HepG2 (cell line): ENCODE data around the gene KMT2D. TPM values are rescaled to one million over a fixed set of nuclear protein-coding genes. Genes with fewer than 3 reads are reported as not detected.
A peak's percentile ranks its signal among the peaks of the same experiment; 100 is the strongest.

Experiments
- ATAC-seq: fragments of 200-7000 bp; cut with Tn5 transposase; 3 replicates; pipeline ENCODE4 v1.9.1; 2020; ENCODE audit warnings: mild to moderate bottlenecking, moderate library complexity
- Bru-seq: library from RNA; stranded (reverse); fragments of 400-500 nt; gene quantifications from one replicate; lab custom pipeline; 2021; lab: Mats Ljungman, UMichigan
- BruChase-seq, 2 experiments: library from RNA; stranded (reverse); fragments of 400-500 nt; gene quantifications; one replicate each; lab custom pipeline; 2021; lab: Mats Ljungman, UMichigan
- BruUV-seq: library from RNA; stranded (reverse); fragments of 400-500 nt; replicated peaks from 2 replicates; lab custom pipeline; 2021; lab: Mats Ljungman, UMichigan
- CTCF ChIA-PET: fragments of 300-600 bp; formaldehyde crosslinking; extraction: SDS; loops from one replicate; lab custom pipeline; 2021; ENCODE audit warnings: low total read pairs, inconsistent platforms, low intra/inter-chr PET ratio; lab: Yijun Ruan, JAX
- POLR2A ChIA-PET: fragments of 350-600 bp; sonication (Branson Sonifier 250); formaldehyde crosslinking; loops from one replicate; lab custom pipeline; 2020; ENCODE audit warnings: antibody characterized with exemption, inconsistent platforms; lab: Yijun Ruan, JAX
- DNase-seq: peaks from one replicate; pipeline ENCODE4 v3.0.0-alpha.2; 2015; ENCODE audit warnings: low spot score
- FAIRE-seq: peaks from 3 replicates; lab custom pipeline; 2011; peaks lifted over from hg19 to GRCh38; lab: Jason Lieb, UNC
- H2AFZ ChIP-seq: one replicate; pipeline ENCODE4 v1.6.1; 2011; ENCODE audit warnings: low read length, inconsistent platforms
- H3K27ac ChIP-seq: fragments of 300-600 bp; 3 replicates; pipeline ENCODE4 v1.8.0; 2011; ENCODE audit warnings: mixed run types, mild to moderate bottlenecking, mixed read lengths, low read length, inconsistent platforms; ENCODE audit not compliant: insufficient read depth; ENCODE audit errors: extremely low read length
- H3K27me3 ChIP-seq, 2 experiments: fragments of 200-600 bp in 1 of 2; 2 replicates in 1 of 2; 3 replicates in 1 of 2; pipeline versions ENCODE4 v1.6.0 to v1.8.0; 2011; ENCODE audit warnings: low read length in 2 of 2, mild to moderate bottlenecking in 2 of 2, moderate library complexity in 2 of 2, inconsistent platforms in 1 of 2; ENCODE audit not compliant: insufficient read depth in 2 of 2, control insufficient read depth in 1 of 2
- H3K36me3 ChIP-seq, 2 experiments: fragments of 200-600 bp in 1 of 2; replicated peaks in 1 of 2; 2 replicates in 1 of 2; 3 replicates in 1 of 2; pipeline versions ENCODE4 v1.5.1 to v1.8.0; 2011; ENCODE audit warnings: low read length in 2 of 2, inconsistent platforms in 1 of 2; ENCODE audit not compliant: insufficient read depth in 2 of 2, control insufficient read depth in 1 of 2
- H3K4me1 ChIP-seq: 2 replicates; pipeline ENCODE4 v1.5.1; 2012; ENCODE audit warnings: low read length, inconsistent platforms; ENCODE audit not compliant: insufficient read depth
- H3K4me2 ChIP-seq: 2 replicates; pipeline ENCODE4 v1.6.0; 2011; ENCODE audit warnings: low read depth, low read length, inconsistent platforms
- H3K4me3 ChIP-seq, 3 experiments: fragments of 200-600 bp in 1 of 3; sonication (generic), shearing (Covaris generic) in 1 of 3; replicated peaks in 1 of 3; 2 replicates each; pipeline ENCODE4 v1.5.1; 2011 to 2016; ENCODE audit warnings: low read length in 3 of 3, inconsistent platforms in 2 of 3, low read depth in 2 of 3, mild to moderate bottlenecking in 2 of 3, control low read depth in 1 of 3, mixed read lengths in 1 of 3; ENCODE audit not compliant: insufficient read depth in 1 of 3
- H3K79me2 ChIP-seq: one replicate; pipeline ENCODE4 v1.6.1; 2011; ENCODE audit warnings: low read length, inconsistent platforms; ENCODE audit not compliant: insufficient read depth
- H3K9ac ChIP-seq: 2 replicates; pipeline ENCODE4 v1.6.0; 2011; ENCODE audit warnings: mild to moderate bottlenecking, low read depth, low read length, inconsistent platforms; ENCODE audit not compliant: insufficient read depth
- H3K9me3 ChIP-seq: 2 replicates; pipeline ENCODE4 v1.5.1; 2012; ENCODE audit warnings: mild to moderate bottlenecking, low read length
- H4K20me1 ChIP-seq: 2 replicates; pipeline ENCODE4 v1.6.0; 2011; ENCODE audit warnings: inconsistent platforms, mild to moderate bottlenecking, low read length, moderate library complexity; ENCODE audit not compliant: insufficient read depth
- ADNP ChIP-seq: sonication (generic); formaldehyde crosslinking; IDR thresholded peaks from 2 replicates; pipeline ENCODE4 v1.4.0; 2020; ENCODE audit warnings: missing genetic modification reagents
- DR1 ChIP-seq: sonication (generic); formaldehyde crosslinking; IDR thresholded peaks from 2 replicates; pipeline ENCODE4 v1.8.0; 2021; ENCODE audit warnings: mild to moderate bottlenecking, missing genetic modification reagents, inconsistent platforms
- HES4 ChIP-seq: sonication (generic); formaldehyde crosslinking; IDR thresholded peaks from 2 replicates; pipeline ENCODE4 v1.9.0; 2021; ENCODE audit warnings: mild to moderate bottlenecking, missing genetic modification reagents, borderline replicate concordance
- THAP11 ChIP-seq: IDR thresholded peaks from 2 replicates; pipeline ENCODE4 v1.6.1; 2016; ENCODE audit warnings: missing biosample characterization, missing genetic modification reagents
- ZNF841 ChIP-seq: sonication (generic); formaldehyde crosslinking; IDR thresholded peaks from 2 replicates; pipeline ENCODE4 v1.8.1; 2023; ENCODE audit warnings: missing genetic modification reagents, borderline replicate concordance
- WGBS: methylation state at CpG from one replicate; pipeline ENCODE4 v1.1.6; 2017; ENCODE audit warnings: low lambda C conversion rate; 5-methylcytosine and 5-hydroxymethylcytosine counted together
- in situ Hi-C: cut with HindIII; loops from 2 replicates; pipeline ENCODE4 v1.10.0; 2017; ENCODE audit warnings: low pct_unique_long_range_greater_than_20kb; ENCODE audit not compliant: extremely low pct_ligation_motif_present
- intact Hi-C: fragments of 100-400 bp; cut with micrococcal nuclease; formaldehyde crosslinking; loops from one replicate; pipeline ENCODE4 v1.10.0; 2022; ENCODE audit not compliant: unreplicated experiment
- long read RNA-seq, 2 experiments: library from RNA in 1 of 2; library from polyadenylated mRNA in 1 of 2; stranded (forward) in 1 of 2; unstranded in 1 of 2; transcript quantifications; one replicate each; pipeline ENCODE4 v2.0.0, GENCODE V29; 2019 to 2022
- polyA minus RNA-seq, 3 experiments: library from RNA; depleted of rRNA, polyadenylated mRNA; stranded (reverse); fragments of >200 nt; gene quantifications; 2 replicates each; pipeline ENCODE4 v1.2.3, GENCODE V29; 2011; ENCODE audit warnings: low replicate concordance in 1 of 3
- polyA plus RNA-seq, 8 experiments: library from polyadenylated mRNA; depleted of rRNA in 3 of 8; stranded (reverse) in 7 of 8; unstranded in 1 of 8; fragments of >200 nt; fragmentation: Illumina TruSeq in 4 of 8; extraction: Trizol in 4 of 8; gene quantifications; 2 replicates each; pipeline versions ENCODE4 v1.2.1 to v1.2.3, GENCODE V29; 2011 to 2016; ENCODE audit warnings: low read depth in 4 of 8, missing spikeins in 1 of 8, mixed read lengths in 1 of 8; ENCODE audit not compliant: insufficient read depth in 1 of 8
- total RNA-seq, 5 experiments: library from RNA; depleted of rRNA; stranded (reverse); fragments of >200 nt; fragmentation: Illumina TruSeq; extraction: Trizol; gene quantifications; 2 replicates each; pipeline ENCODE4 v1.2.3, GENCODE V29; 2016; ENCODE audit warnings: low read depth in 1 of 5
- TF ChIP-seq, protein P1 (sequence below): sonication (generic); formaldehyde crosslinking; IDR thresholded peaks from 2 replicates; pipeline ENCODE4 v1.5.0; 2020; ENCODE audit warnings: mild to moderate bottlenecking, missing genetic modification reagents, borderline replicate concordance

KMT2D gene, protein sequence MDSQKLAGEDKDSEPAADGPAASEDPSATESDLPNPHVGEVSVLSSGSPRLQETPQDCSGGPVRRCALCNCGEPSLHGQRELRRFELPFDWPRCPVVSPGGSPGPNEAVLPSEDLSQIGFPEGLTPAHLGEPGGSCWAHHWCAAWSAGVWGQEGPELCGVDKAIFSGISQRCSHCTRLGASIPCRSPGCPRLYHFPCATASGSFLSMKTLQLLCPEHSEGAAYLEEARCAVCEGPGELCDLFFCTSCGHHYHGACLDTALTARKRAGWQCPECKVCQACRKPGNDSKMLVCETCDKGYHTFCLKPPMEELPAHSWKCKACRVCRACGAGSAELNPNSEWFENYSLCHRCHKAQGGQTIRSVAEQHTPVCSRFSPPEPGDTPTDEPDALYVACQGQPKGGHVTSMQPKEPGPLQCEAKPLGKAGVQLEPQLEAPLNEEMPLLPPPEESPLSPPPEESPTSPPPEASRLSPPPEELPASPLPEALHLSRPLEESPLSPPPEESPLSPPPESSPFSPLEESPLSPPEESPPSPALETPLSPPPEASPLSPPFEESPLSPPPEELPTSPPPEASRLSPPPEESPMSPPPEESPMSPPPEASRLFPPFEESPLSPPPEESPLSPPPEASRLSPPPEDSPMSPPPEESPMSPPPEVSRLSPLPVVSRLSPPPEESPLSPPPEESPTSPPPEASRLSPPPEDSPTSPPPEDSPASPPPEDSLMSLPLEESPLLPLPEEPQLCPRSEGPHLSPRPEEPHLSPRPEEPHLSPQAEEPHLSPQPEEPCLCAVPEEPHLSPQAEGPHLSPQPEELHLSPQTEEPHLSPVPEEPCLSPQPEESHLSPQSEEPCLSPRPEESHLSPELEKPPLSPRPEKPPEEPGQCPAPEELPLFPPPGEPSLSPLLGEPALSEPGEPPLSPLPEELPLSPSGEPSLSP (N-terminal part only)
- total RNA-seq (2016; rRNA removed; fragmentation: Illumina TruSeq; extraction: Trizol): 10.4 and 25.7 TPM in 2 replicates
- 3.8 and 5.1 TPM in 2 replicates for total RNA-seq (2016; cell fraction: cytosol; rRNA removed; fragmentation: Illumina TruSeq; extraction: Trizol; ENCODE audit: low read depth)
- total RNA-seq (2016; cell fraction: insoluble cytoplasmic fraction; rRNA removed; fragmentation: Illumina TruSeq; extraction: Trizol): 9.4 and 20.2 TPM in 2 replicates
- 7.5 and 9.1 TPM in 2 replicates for total RNA-seq (2016; cell fraction: membrane; rRNA removed; fragmentation: Illumina TruSeq; extraction: Trizol)
- total RNA-seq (2016; cell fraction: nucleus; rRNA removed; fragmentation: Illumina TruSeq; extraction: Trizol): 25.5 and 28.3 TPM in 2 replicates
- 8.1 and 8.2 TPM in 2 replicates for polyA plus RNA-seq (2011; rRNA removed)
- polyA plus RNA-seq (2011; cell fraction: cytosol; rRNA removed): 5.0 and 6.5 TPM in 2 replicates
- polyA plus RNA-seq (2011; cell fraction: nucleus; rRNA removed): 41.1 and 48.4 TPM in 2 replicates
- polyA plus RNA-seq (2012): 20.0 and 20.6 TPM in 2 replicates
- polyA plus RNA-seq (2016; cell fraction: cytosol; fragmentation: Illumina TruSeq; extraction: Trizol; ENCODE audit: low read depth): 0.52 and 0.66 TPM in 2 replicates
- 18.4 and 23.1 TPM in 2 replicates for polyA plus RNA-seq (2016; cell fraction: insoluble cytoplasmic fraction; fragmentation: Illumina TruSeq; extraction: Trizol; ENCODE audit: low read depth)
- polyA plus RNA-seq (2016; cell fraction: membrane; fragmentation: Illumina TruSeq; extraction: Trizol; ENCODE audit: low read depth): 1.3 and 2.4 TPM in 2 replicates
- polyA plus RNA-seq (2016; cell fraction: nucleus; fragmentation: Illumina TruSeq; extraction: Trizol; ENCODE audit: insufficient read depth, low read depth): 78.2 and 102 TPM in 2 replicates
- polyA minus RNA-seq (2011; rRNA and poly(A)+ RNA removed; ENCODE audit: low replicate concordance): 12.2 and 28.0 TPM in 2 replicates
- 19.4 and 23.5 TPM in 2 replicates for polyA minus RNA-seq (2011; cell fraction: cytosol; rRNA and poly(A)+ RNA removed)
- polyA minus RNA-seq (2011; cell fraction: nucleus; rRNA and poly(A)+ RNA removed): 32.2 and 33.3 TPM in 2 replicates
- Bru-seq, nascent RNA: percentile 79 among the genes with signal in this experiment
- BruChase-seq, experiment 1, labeled RNA remaining after a 6-hour chase: percentile 96 among the genes with signal in this experiment
- BruChase-seq, experiment 2, labeled RNA remaining after a 2-hour chase: percentile 93 among the genes with signal in this experiment
- long read RNA-seq, experiment 1, partial matches to known transcripts: 0 of 1 reads
- long read RNA-seq, experiment 1, other reads (novel, unspliced or antisense): 1 of 1 reads
- long read RNA-seq, experiment 2, partial matches to known transcripts: 4 of 29 reads
- long read RNA-seq, experiment 2, other reads (novel, unspliced or antisense): 25 of 29 reads

DNA sequence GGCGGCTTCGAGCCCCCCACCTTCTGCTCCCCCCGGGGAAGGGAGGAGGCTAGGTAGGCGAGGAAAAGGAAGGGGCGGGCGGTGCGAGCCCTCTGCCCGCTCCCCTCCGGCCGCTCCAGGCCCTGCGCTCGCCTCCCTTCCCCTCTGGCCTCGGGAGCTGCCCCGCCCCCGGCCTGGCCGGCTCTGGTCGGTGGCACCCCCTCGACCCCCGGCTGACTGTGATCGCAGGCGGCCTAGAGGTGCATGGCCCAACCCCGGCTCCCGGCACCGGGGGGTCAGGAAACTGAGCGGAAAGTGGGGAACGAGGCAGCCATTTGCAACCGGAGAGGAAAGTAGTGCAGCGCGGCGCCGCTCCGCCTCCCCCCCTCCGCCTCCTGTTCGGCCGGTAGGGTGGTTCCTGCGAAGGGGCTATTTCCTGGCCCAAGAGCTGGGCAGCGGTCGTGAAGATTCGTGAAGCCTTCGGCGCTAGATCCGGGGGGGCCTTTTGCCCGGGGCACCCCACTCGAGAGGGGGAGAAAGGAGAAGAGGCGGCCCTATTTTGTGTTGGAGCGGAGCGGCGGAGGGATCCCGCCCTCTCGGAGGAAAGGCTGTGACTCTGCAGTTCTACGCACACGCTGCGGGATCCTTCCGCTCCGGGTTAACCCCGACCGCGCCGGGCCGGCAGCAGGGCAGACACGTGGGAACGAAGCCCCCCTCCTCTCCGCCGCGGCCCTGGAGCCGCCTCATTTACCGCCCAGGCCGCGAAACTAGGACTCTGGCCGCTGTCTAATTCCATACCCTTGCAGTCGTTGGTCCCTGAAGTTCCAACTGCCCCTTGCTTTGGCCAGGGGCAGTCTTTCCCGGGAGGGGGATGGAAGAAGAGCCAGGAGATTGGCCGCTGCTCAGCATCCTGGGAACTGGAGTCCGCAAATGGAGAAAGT, at the start of gene KMT2D:
Gene KMT2D, minus strand, starts transcription at position 558 of the 920 bp plus-strand sequence. CDS start 5,470 bp downstream, outside the sequence.
- Histone ChIP-seq H4K20me1 (peaks cover 39% of the 10 kb centered on the region), H3K4me1 (peaks cover 59% of the 10 kb centered on the region), H3K36me3 (peaks cover 2 to 4% of the 10 kb centered on the region in 2 experiments; a peak in 2 of 5 replicates), H3K27ac (peak within 1 kb of the TSS; percentile 94), H3K79me2 (peaks cover 51% of the 10 kb centered on the region), H3K9me3 (no peaks in the 10 kb centered on the region), H3K4me3 (peak within 1 kb of the TSS; percentile 95 to 100 (median 98)), H3K9ac (peak within 1 kb of the TSS; percentile 98), H2AFZ (peak within 1 kb of the TSS; percentile 93), H3K4me2 (peak within 1 kb of the TSS; percentile 98), H3K27me3 (no peaks in the 10 kb centered on the region; a peak in 1 of 5 replicates)
- in situ Hi-C loops: no loop called here
- FAIRE-seq (no peak), ATAC-seq (peak; percentile 73), DNase-seq (peak; percentile 84)
- TSS peak; percentile 58 for BruUV-seq
- ChIA-PET CTCF (no interaction called here), POLR2A (interaction anchor here (2.0 kb wide), 1 partner anchor 9 kb away, joined by 10 read pairs; the partner anchor contains the start of gene RHEBL1)
- intact Hi-C loops: loop anchor here (5.0 kb wide), 1 partner anchor 48 kb away; no protein-coding TSS in a partner anchor
- 0% methylated on average over 20 of the region's 74 CpGs for WGBS
- TF ChIP-seq DR1 (CRISPR knock-in tag) (peak; percentile 63), ZNF841 (CRISPR knock-in tag) (peak; percentile 36; the same call in 1 of the 2 replicates), ADNP (CRISPR knock-in tag) (no peak), HES4 (CRISPR knock-in tag) (peak; percentile 83), THAP11 (CRISPR knock-in tag) (peak; percentile 97)
- TF ChIP-seq, protein P1, sequence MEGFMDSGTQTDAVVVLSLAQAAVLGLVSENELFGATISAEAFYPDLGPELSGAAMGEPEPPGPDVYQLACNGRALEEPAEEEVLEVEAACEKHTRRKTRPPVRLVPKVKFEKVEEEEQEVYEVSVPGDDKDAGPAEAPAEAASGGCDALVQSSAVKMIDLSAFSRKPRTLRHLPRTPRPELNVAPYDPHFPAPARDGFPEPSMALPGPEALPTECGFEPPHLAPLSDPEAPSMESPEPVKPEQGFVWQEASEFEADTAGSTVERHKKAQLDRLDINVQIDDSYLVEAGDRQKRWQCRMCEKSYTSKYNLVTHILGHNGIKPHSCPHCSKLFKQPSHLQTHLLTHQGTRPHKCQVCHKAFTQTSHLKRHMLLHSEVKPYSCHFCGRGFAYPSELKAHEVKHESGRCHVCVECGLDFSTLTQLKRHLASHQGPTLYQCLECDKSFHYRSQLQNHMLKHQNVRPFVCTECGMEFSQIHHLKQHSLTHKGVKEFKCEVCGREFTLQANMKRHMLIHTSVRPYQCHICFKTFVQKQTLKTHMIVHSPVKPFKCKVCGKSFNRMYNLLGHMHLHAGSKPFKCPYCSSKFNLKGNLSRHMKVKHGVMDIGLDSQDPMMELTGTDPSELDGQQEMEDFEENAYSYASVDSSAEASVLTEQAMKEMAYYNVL: peak; percentile 86
